ENCODE results near the gene DENND6B.

DNA sequence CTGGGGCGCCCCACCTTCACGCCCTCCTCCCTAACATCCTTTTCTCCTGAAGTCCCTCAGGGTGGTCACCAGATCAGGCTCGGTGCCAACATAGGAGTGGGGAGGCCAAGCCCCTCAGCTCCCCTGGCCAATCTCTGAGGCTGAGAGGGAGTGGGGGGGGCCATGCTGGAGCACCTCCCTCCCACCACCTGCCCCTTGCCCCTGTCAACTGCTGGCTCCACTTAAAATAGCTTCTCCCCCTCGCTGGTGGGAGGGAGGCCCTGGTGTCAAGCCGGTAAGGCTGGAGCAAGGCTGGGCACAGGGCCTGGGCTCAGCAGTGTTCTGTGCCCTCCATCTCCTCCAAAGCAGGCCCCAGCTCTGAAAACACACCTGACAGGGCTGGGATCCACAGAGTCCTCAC is 24.2 kb downstream of the DENND6B start:
- TF ChIP-seq EP300 (IDR thresholded peaks at IDR 0.05; ENCODE audit: borderline replicate concordance) = no peak
- TF ChIP-seq CEBPB (IDR thresholded peaks at IDR 0.05) = no peak
- TF ChIP-seq EGR1 (IDR thresholded peaks at IDR 0.05) = no peak
- TF ChIP-seq TAF1 (IDR thresholded peaks at IDR 0.05; ENCODE audit: low read depth) = no peak
- TF ChIP-seq, protein P1, sequence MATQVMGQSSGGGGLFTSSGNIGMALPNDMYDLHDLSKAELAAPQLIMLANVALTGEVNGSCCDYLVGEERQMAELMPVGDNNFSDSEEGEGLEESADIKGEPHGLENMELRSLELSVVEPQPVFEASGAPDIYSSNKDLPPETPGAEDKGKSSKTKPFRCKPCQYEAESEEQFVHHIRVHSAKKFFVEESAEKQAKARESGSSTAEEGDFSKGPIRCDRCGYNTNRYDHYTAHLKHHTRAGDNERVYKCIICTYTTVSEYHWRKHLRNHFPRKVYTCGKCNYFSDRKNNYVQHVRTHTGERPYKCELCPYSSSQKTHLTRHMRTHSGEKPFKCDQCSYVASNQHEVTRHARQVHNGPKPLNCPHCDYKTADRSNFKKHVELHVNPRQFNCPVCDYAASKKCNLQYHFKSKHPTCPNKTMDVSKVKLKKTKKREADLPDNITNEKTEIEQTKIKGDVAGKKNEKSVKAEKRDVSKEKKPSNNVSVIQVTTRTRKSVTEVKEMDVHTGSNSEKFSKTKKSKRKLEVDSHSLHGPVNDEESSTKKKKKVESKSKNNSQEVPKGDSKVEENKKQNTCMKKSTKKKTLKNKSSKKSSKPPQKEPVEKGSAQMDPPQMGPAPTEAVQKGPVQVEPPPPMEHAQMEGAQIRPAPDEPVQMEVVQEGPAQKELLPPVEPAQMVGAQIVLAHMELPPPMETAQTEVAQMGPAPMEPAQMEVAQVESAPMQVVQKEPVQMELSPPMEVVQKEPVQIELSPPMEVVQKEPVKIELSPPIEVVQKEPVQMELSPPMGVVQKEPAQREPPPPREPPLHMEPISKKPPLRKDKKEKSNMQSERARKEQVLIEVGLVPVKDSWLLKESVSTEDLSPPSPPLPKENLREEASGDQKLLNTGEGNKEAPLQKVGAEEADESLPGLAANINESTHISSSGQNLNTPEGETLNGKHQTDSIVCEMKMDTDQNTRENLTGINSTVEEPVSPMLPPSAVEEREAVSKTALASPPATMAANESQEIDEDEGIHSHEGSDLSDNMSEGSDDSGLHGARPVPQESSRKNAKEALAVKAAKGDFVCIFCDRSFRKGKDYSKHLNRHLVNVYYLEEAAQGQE (IDR thresholded peaks at IDR 0.05; ENCODE audit: low read depth) = no peak

All from Ishikawa (cell line).